Measurements from ENCODE around the gene LLGL2.

DNA sequence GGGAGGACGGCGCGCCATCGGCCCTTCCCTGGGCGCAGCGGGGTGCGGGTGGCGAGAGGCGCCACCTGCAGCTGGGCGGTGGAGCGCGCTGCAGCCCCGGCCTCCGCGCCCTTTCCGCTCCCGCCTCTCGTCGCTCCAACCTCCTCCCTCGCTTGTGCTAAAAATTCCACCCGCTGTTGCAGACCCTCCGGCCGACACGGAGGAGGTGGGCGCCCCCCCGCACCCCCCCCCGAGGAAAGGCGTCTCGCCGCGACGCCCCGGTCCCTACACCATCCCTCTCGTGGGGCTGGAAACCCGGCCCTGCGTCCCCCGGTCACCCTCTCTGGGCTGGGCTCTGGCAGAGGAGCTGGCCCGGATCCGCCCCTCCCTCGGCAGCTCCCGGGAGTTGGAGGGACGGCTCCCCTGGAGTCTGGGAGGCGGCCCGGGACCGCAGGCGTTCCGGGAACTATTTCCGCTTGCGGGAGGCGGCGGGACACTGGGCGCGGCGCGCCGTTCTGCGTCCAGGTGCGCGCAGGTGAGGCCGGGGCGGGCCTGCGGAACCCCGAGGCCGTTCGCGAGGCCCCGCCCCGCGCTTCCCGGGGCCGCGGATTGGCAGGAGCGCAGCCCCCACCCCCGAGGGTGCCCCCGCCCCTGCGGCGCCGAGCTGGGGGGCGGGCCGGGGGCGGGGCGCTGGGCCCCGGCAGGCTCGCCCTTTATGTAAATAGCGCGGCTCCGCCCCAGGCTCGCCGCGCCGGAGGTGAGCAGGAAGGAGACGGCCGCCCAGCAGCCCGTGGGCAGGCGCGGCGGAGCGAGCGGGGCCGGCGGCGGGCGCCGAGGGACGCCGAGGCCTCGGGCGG is at the start of gene LLGL2:
- TF ChIP-seq CTCF (IDR thresholded peaks at IDR 0.05) (peak in 5 of 7 experiments; percentile 12 to 54 (median 25)), POLR2A (IDR thresholded peaks at IDR 0.05) (no peak), POLR2AphosphoS5 (IDR thresholded peaks at IDR 0.05) (peak in 2 of 3 donors; percentile 40 to 76), EP300 (IDR thresholded peaks at IDR 0.05) (no peak)

Measured in stomach (tissue), 4 donors.